Caki2 (cell line): Measurements from ENCODE around the gene TNRC18. TPM values are rescaled to one million over a fixed set of nuclear protein-coding genes. Genes with fewer than 3 reads are reported as not detected.

Experiments
- DNase-seq: peaks from one replicate; pipeline ENCODE4 v3.0.0-alpha.2; 2015; ENCODE audit warnings: low read depth
- in situ Hi-C: cut with HindIII; loops from 2 replicates; pipeline ENCODE4 v1.10.0; 2016; ENCODE audit warnings: low sequenced_read_pairs, low pct_unique_long_range_greater_than_20kb, mixed read lengths
- total RNA-seq: library from RNA; depleted of rRNA; stranded (reverse); fragments of >200 nt; shearing (Covaris generic); gene quantifications from 2 replicates; pipeline ENCODE4 v1.2.3, GENCODE V29; 2014; ENCODE audit warnings: low replicate concordance

The TNRC18 gene
- total RNA-seq, 1 experiment from 2014 or later = 23.3 TPM

DNA sequence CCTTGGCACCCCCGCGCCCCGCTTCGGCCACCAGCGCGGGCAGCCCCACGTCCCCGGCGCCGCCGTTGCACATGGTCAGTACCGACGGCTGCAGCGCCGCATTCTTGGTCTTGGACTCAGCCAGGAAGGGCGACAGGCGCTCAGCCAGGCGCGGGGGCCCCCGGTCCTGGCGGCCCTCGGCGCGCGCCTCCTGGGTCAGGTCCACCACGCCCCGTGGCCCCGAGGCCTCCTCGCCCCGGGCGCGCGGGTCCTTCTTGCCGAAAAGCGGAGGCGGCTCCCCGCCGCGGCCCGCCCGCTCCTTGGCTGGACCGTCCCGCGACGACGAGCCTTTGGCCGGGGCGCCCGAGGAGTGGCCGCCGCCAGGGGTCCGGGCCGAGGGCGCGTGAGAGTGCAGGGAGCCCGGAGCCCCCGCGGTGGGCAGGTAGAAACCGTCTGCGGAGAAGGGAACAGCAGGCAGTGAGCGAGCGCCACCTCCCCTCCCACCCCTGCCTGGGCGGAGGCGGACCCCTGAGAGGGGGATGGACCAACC lies 34.7 kb downstream of the TNRC18 start:
- in situ Hi-C loops = no loop called here
- no peak for DNase-seq

DNA sequence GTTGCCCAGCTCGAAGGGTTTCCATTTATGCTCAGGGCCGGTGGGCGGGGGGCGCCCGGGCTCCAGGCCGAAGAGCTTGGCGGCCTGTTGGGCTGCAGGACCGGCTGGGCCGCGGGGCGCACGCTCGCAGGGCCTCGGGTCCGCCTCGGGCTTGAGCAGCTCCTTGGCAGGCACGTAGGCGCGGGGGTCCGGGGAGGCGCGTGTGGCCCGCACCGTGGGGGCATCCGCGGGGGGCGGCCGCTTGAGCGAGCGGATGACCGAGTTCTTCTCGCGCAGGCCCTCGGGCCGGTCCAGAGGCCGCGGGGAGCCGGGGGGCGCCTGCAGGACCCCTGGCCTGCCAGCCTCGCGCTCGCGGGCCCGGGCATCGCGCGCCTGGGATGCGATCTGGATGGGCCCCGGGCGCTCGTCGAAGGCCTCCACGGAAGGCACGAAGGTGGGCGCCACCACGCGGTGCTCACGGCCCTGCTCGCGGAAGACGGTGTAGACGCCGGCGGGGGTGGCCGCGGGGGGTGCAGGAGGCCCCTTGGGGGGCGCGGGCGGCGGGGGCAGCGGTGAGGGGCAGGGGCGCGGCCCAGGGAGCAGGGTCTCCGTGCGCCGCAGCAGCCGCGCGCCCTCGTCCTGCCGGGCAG lies 35.2 kb downstream of the TNRC18 start:
- in situ Hi-C loops = no loop called here
- DNase-seq = no peak

GRCh38 chr7:5387711-5388245 lies 35.9 kb downstream of the TNRC18 start:
- in situ Hi-C loops = no loop called here
- no peak for DNase-seq

DNA sequence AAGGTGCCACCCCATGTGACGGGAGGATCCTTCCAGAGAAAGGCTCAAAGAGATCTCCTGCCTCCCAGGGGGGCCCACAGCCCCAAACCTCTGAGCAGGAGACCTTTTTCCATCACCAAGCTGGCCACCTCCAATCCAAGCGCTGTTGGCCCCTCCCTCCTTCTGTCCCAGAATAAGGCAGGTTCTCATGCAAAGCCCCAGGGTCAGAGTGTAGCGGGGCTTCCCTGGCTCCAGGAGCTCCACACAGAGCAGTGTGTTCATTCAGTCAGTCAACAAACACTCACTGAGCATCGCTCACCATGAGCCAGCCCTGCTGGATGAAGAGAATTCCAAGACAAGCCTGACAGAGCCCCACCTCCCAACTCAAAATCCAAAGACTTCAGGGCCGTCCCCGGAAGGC lies 39.0 kb downstream of the TNRC18 start:
- in situ Hi-C loops = no loop called here
- DNase-seq = no peak

DNA sequence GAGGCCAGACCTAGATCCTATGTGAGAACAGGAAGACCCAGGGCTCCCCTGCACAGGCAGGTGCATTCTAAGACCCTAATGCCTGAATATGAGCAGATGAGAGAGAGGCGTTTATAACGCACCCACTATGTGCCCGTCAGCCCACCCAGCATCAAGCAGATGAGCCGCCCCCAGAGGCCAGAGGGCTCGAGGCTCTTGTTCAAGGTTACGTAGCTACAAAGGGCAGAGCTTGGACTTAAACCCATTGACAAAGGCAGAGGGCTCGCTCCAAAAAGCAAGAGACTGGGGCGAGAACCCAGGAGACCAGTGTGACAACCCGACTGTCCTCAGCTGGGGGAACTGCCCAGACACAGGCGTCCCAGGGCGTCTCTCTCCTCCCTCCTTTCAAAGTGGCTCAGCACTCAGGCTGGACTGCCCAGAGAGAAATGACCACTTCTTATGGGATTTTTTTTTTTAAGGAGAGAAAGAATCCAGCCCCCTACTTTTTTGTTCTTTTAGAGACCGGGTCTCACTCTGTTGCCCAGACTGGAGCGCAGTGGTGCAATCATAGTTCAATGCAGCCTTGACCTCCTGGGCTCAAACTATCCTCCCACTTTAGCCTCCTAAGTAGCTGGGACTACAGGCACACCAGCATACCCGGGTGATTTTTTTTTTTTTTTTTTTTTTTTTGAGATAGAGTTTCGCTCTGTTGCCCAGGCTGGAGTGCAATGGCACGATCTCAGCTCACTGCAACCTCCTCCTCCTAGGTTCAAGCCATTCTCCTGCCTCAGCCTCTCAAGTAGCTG lies 40.1 kb downstream of the TNRC18 start:
- in situ Hi-C loops = no loop called here

DNA sequence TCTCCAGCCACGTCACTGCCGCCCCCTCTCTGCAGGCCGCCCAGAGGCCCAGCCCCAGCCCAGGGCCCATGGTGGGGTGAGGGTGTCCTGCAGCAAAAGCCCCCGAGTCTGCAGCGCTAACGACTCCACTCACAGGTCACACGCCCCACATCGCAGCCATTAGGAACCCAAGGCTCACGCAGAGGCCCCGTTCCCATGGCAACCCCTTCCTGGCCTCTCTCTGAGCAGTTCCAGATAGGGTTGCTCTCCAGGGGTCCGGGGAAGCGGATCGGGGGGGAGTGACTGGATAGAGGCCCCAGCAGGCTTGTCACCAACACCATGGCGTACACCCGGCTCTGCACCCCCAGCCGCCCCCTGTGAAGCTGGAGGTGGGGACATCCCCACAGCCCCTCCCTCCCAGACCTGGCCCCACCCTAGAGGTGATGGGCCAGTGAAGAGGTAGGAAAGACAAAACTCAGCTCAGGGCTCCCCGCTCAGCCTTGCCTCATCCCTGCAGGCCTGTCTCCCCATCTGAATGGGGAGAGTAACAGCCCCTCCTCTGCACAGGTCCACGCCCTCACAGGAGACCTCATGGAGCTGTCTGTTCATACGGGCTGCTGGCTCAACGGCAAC lies 41.2 kb downstream of the TNRC18 start:
- DNase-seq = no peak
- in situ Hi-C loops = no loop called here

More for the DNA sequence above, 40.1 kb downstream of the TNRC18 start:
- DNase-seq = no peak

- in situ Hi-C loops = no loop called here
- no peak for DNase-seq
Observed at GRCh38 chr7:5381071-5381772, 42.4 kb downstream of the TNRC18 start.

DNA sequence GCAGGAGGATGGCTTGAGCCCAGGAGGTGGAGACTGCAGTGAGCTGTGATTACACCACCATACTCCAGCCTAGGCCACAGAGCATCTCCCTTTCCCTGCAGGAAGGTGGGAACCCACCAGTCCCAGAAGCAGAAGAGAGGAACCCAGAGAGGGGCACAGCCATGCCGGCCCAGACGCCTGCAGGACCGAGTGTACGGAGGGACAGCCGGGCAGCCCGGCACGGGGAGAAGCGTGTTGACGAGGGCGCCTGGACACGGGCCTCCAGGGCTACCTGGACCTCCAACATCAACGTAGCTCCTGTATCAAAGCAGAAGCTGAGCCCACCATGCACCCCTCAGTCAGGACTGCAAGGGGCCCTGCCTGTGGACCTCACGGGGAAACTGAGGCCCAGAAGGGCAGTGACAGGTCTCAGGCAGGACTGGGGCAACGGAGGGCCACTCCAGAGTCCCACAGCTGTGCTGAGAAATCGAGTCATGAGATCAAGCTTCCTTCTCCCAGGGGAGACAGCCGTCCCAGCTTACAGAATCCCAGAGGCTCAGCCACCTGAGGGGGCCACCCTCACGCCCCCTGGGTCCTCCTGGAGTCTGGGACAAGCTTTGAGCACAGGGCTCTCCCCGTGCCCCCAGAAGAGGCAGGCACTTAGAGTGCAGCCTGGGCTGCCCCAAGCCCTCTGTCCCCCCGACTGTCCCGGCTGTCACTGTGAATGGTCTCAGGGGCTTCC lies 43.1 kb downstream of the TNRC18 start:
- in situ Hi-C loops = no loop called here
- no peak for DNase-seq

- DNase-seq = no peak
Observed at GRCh38 chr7:5379546-5379945, 44.1 kb downstream of the TNRC18 start.

GRCh38 chr7:5377816-5378215 lies 45.8 kb downstream of the TNRC18 start:
- DNase-seq = no peak
- in situ Hi-C loops = no loop called here

More at GRCh38 chr7:5379546-5379945, 44.1 kb downstream of the TNRC18 start:
- in situ Hi-C loops = no loop called here

DNA sequence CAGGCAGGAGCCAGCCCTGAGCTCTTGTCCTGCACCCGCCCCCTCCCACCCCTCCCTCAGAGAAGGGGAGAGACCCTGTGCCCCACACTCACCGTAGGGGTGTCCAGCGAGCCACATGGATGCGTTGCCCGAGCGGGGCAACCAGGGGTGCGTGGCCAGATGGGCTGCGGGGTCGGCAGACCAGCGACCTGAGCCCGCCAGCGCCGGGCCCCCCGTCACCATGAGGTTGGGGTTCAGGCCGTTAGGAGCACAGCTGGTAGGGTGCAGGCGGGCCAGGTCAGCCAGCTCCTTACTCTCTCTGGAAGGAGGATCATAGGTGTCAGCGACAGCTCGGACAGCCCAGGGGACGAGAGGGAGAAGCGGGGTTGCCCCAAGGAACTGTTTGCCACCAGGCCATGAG lies 46.4 kb downstream of the TNRC18 start:
- in situ Hi-C loops = no loop called here
- no peak for DNase-seq

DNA sequence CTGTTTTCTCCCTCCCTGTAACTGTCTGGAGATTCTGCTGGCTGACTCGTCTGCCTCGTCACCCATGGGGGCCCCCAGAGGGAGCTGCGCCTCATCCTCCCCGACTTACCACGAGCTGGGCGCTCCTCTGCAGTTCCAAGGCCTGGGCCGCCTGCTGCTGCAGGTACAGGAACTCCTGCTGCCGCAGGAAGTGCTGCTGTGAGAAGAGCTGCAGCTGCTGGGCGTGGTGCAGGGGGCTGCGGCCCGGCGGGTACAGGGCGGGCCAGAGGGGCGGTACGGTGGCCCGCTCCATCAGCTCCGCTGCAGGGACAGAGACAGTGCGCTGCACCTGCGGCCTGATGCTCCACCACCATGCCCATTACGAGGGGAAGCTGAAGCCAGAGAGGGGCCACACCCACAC lies 47.7 kb downstream of the TNRC18 start:
- DNase-seq = no peak
- in situ Hi-C loops = no loop called here

DNA sequence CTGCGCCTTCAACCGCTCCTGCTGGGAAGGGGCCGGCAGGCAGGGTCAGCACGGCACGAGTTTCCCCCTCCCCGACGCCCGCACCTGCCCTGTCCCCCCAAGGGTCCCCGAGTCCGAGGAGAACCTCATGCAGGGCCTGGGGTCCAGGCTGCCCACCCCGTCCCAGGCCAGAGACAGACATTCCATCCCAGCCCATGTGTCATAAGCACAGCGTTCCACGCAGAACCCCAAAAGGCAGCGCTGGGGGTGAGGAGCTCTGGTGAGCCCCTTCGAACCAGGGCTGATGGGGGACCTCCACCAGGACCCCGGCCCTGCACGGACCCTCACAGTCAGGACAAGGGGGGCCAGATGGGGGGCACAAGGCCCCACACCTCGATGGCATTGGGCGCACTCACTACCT lies 49.2 kb downstream of the TNRC18 start:
- DNase-seq = no peak
- in situ Hi-C loops = no loop called here

DNA sequence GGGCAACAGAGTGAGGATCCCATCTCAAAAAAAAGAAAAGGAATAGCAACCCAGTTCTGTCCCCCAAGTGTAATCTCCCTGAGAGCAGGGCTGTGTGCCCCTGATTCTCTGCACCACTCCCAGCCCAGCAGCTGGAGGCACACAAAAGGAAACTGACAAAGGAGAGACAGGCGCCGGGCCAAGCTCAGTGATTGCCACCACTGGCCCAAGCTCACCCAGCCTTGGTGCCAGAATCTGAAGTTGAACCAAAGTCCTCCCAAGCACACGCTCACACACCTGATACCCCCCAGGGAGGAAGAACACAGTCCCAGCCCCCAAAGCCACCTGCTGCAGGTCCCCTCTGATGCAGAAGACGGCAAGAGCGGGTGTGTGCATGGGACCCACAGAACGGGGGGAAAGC lies 50.3 kb downstream of the TNRC18 start:
- in situ Hi-C loops = no loop called here
- DNase-seq = no peak

- in situ Hi-C loops = no loop called here
- no peak for DNase-seq
Observed at GRCh38 chr7:5370454-5371353, 52.9 kb downstream of the TNRC18 start.

DNA sequence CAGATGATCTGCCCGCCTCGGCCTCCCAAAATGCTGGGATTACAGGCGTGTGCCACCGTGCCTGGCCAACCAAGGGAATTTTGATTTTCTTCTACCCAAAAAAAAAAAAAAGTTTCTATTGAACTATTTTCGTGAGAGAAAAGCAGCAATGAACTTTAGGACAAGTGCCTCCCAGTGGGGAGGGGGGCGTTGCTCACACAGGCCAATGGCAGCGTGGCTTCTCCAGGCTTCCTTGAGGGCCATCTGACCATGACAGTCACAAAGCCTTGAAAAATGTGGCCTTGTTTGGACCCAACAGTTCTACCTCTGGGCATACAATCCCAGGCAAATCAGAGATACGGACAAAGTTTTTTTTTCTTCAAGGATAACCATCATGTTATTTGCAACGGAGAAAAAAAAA lies 56.0 kb downstream of the TNRC18 start:
- DNase-seq = no peak
- in situ Hi-C loops = no loop called here
